H1 (cell line): Measurements from ENCODE around the gene CTNNA3. TPM values are rescaled to one million over a fixed set of nuclear protein-coding genes. Genes with fewer than 3 reads are reported as not detected.

Experiments
- CTCF ChIA-PET: fragments of 300-600 bp; sonication (Branson Sonifier 250); formaldehyde crosslinking; loops from one replicate; lab custom pipeline; 2021; ENCODE audit not compliant: partially characterized antibody; lab: Charles Lee
- POLR2A ChIA-PET: fragments of 300-600 bp; sonication (Branson Sonifier 250); formaldehyde crosslinking; loops from one replicate; lab custom pipeline; 2021; ENCODE audit warnings: inconsistent platforms; ENCODE audit not compliant: partially characterized antibody; lab: Charles Lee
- DNase-seq, 2 experiments: peaks; one replicate each; pipeline versions ENCODE4 v3.0.0 to v3.0.0-alpha.2; 2010 to 2022; ENCODE audit warnings: low spot score in 2 of 2, low read depth in 1 of 2, mixed read lengths in 1 of 2
- FAIRE-seq: peaks from 2 replicates; lab custom pipeline; 2011; peaks lifted over from hg19 to GRCh38; lab: Jason Lieb, UNC
- H2AFZ ChIP-seq: 2 replicates; pipeline ENCODE4 v1.8.1; 2012; ENCODE audit warnings: low read length, inconsistent platforms
- H2AK5ac ChIP-seq: 2 replicates; pipeline ENCODE4 v1.6.1; 2013; ENCODE audit warnings: low read depth, low read length
- H2BK120ac ChIP-seq: replicated peaks from 2 replicates; pipeline ENCODE3; 2013; ENCODE audit warnings: low read depth, low read length, inconsistent platforms
- H2BK12ac ChIP-seq: 2 replicates; pipeline ENCODE4 v1.6.1; 2013; ENCODE audit warnings: low read depth, low read length
- H2BK15ac ChIP-seq: 2 replicates; pipeline ENCODE4 v1.6.1; 2013; ENCODE audit warnings: low read length
- H2BK20ac ChIP-seq: 2 replicates; pipeline ENCODE4 v1.6.1; 2013; ENCODE audit warnings: low read length
- H2BK5ac ChIP-seq: 2 replicates; pipeline ENCODE4 v1.6.1; 2013; ENCODE audit warnings: low read depth, low read length
- H3K14ac ChIP-seq: 2 replicates; pipeline ENCODE4 v1.6.1; 2013; ENCODE audit warnings: inconsistent platforms; ENCODE audit not compliant: insufficient read length
- H3K18ac ChIP-seq: 2 replicates; pipeline ENCODE4 v1.6.1; 2013; ENCODE audit warnings: low read length; ENCODE audit errors: extremely low read depth
- H3K23ac ChIP-seq: 2 replicates; pipeline ENCODE4 v1.6.1; 2013; ENCODE audit warnings: inconsistent platforms; ENCODE audit not compliant: insufficient read length
- H3K23me2 ChIP-seq: 2 replicates; pipeline ENCODE4 v1.6.1; 2013; ENCODE audit warnings: low read depth, low read length
- H3K27ac ChIP-seq: 2 replicates; pipeline ENCODE4 v1.6.1; 2011; ENCODE audit warnings: low read depth, low read length, inconsistent platforms
- H3K27me3 ChIP-seq, 4 experiments: replicated peaks in 1 of 4; 1 replicate in 1 of 4; 2 replicates in 3 of 4; pipeline versions ENCODE4 v1.6.1 to v1.8.1; 2011 to 2013; ENCODE audit warnings: low read length in 3 of 4, mild to moderate bottlenecking in 3 of 4, inconsistent platforms in 2 of 4, mixed read lengths in 2 of 4, moderate library complexity in 1 of 4; ENCODE audit not compliant: control insufficient read depth in 3 of 4, insufficient read depth in 3 of 4; ENCODE audit errors: extremely low read depth in 1 of 4
- H3K36me3 ChIP-seq, 4 experiments: 2 replicates each; pipeline versions ENCODE4 v1.6.1 to v1.8.1; 2011 to 2013; ENCODE audit warnings: mild to moderate bottlenecking in 4 of 4, low read length in 3 of 4, moderate library complexity in 2 of 4, control low read depth in 1 of 4, inconsistent platforms in 1 of 4; ENCODE audit not compliant: insufficient read depth in 4 of 4, control insufficient read depth in 2 of 4
- H3K4ac ChIP-seq: replicated peaks from 2 replicates; pipeline ENCODE3; 2013; ENCODE audit warnings: low read length, low read depth, mixed read lengths, inconsistent platforms; ENCODE audit not compliant: insufficient read length
- H3K4me1 ChIP-seq, 4 experiments: replicated peaks in 1 of 4; 1 replicate in 1 of 4; 2 replicates in 3 of 4; pipeline versions ENCODE4 v1.6.1 to v1.8.1; 2011 to 2013; ENCODE audit warnings: low read length in 3 of 4, inconsistent platforms in 2 of 4, mixed read lengths in 1 of 4; ENCODE audit not compliant: insufficient read depth in 4 of 4, control insufficient read depth in 3 of 4
- H3K4me2 ChIP-seq, 2 experiments: 2 replicates each; pipeline versions ENCODE4 v1.6.1 to v1.8.1; 2011 to 2013; ENCODE audit warnings: low read depth in 2 of 2, low read length in 2 of 2, control low read depth in 1 of 2, inconsistent platforms in 1 of 2, mild to moderate bottlenecking in 1 of 2; ENCODE audit not compliant: insufficient read depth in 1 of 2
- H3K4me3 ChIP-seq, 4 experiments: fragments of 200-600, 300-600 bp in 1 of 4; sonication (generic), shearing (Covaris generic), sonication (Bioruptor Twin) in 1 of 4; 2 replicates each; pipeline versions ENCODE4 v1.5.1 to v1.8.1; 2011 to 2016; ENCODE audit warnings: low read length in 4 of 4, low read depth in 3 of 4, control low read depth in 2 of 4, inconsistent platforms in 2 of 4, mild to moderate bottlenecking in 2 of 4, mixed read lengths in 1 of 4, moderate library complexity in 1 of 4; ENCODE audit not compliant: insufficient read depth in 2 of 4; ENCODE audit errors: extremely low read depth in 1 of 4
- H3K56ac ChIP-seq: replicated peaks from 2 replicates; pipeline ENCODE3; 2013; ENCODE audit warnings: low read depth, mild to moderate bottlenecking, mixed read lengths, low read length, inconsistent platforms; ENCODE audit not compliant: insufficient read length
- H3K79me1 ChIP-seq: 2 replicates; pipeline ENCODE4 v1.6.1; 2013; ENCODE audit warnings: low read depth, low read length, control low read depth
- H3K79me2 ChIP-seq, 2 experiments: 2 replicates each; pipeline versions ENCODE4 v1.6.1 to v1.8.1; 2012 to 2013; ENCODE audit warnings: low read length in 2 of 2, mild to moderate bottlenecking in 2 of 2, inconsistent platforms in 1 of 2; ENCODE audit not compliant: insufficient read depth in 2 of 2, control insufficient read depth in 1 of 2
- H3K9ac ChIP-seq, 4 experiments: replicated peaks in 1 of 4; 1 replicate in 1 of 4; 2 replicates in 3 of 4; pipeline versions ENCODE4 v1.6.1 to v1.8.1; 2011 to 2013; ENCODE audit warnings: low read depth in 3 of 4, low read length in 3 of 4, control low read depth in 2 of 4, mild to moderate bottlenecking in 2 of 4, moderate library complexity in 2 of 4, inconsistent platforms in 1 of 4; ENCODE audit errors: extremely low read depth in 1 of 4
- H3K9me3 ChIP-seq, 2 experiments: 2 replicates each; pipeline versions ENCODE4 v1.6.1 to v1.8.1; 2012 to 2013; ENCODE audit warnings: mild to moderate bottlenecking in 2 of 2, moderate library complexity in 2 of 2, control low read depth in 1 of 2, inconsistent platforms in 1 of 2, low read depth in 1 of 2, low read length in 1 of 2, mixed read lengths in 1 of 2; ENCODE audit not compliant: insufficient read depth in 2 of 2
- H4K20me1 ChIP-seq, 2 experiments: replicated peaks in 1 of 2; 2 replicates each; pipeline versions ENCODE3 to v1.8.1; 2011 to 2013; ENCODE audit warnings: inconsistent platforms in 2 of 2, low read length in 2 of 2, mild to moderate bottlenecking in 1 of 2; ENCODE audit not compliant: insufficient read depth in 2 of 2, control insufficient read depth in 1 of 2
- H4K5ac ChIP-seq: 2 replicates; pipeline ENCODE4 v1.6.1; 2013; ENCODE audit warnings: low read length, low read depth, mixed read lengths, inconsistent platforms; ENCODE audit not compliant: insufficient read length
- H4K8ac ChIP-seq: 2 replicates; pipeline ENCODE4 v1.8.0; 2013; ENCODE audit warnings: mild to moderate bottlenecking, moderate library complexity, low read length, inconsistent platforms; ENCODE audit not compliant: insufficient read depth; ENCODE audit errors: extremely low read depth
- H4K91ac ChIP-seq: replicated peaks from 2 replicates; pipeline ENCODE3; 2013; ENCODE audit warnings: low read length, mixed read lengths, inconsistent platforms; ENCODE audit not compliant: insufficient read length
- BACH1 ChIP-seq: IDR thresholded peaks from 2 replicates; pipeline ENCODE4 v1.6.1; 2012; ENCODE audit warnings: low read length, improper control_type of control experiment
- EGR1 ChIP-seq: IDR thresholded peaks from 2 replicates; pipeline ENCODE4 v1.6.1; 2011; ENCODE audit warnings: low read depth, low read length, borderline replicate concordance
- EZH2 ChIP-seq: fragments of 200-600 bp; sonication (generic); IDR thresholded peaks from 2 replicates; pipeline ENCODE4 v1.7.1; 2012; ENCODE audit warnings: low read depth, mild to moderate bottlenecking, moderate library complexity, low read length, inconsistent platforms; ENCODE audit not compliant: severe bottlenecking
- FOSL1 ChIP-seq: IDR thresholded peaks from 2 replicates; pipeline ENCODE4 v1.6.1; 2011; ENCODE audit warnings: mild to moderate bottlenecking, low read depth, low read length, moderate library complexity; ENCODE audit not compliant: insufficient read depth
- HDAC6 ChIP-seq: IDR thresholded peaks from one replicate; pipeline ENCODE4 v1.7.1; 2012; ENCODE audit warnings: low read depth, mild to moderate bottlenecking, inconsistent platforms, low read length, moderate library complexity
- POU5F1 ChIP-seq: IDR thresholded peaks from 2 replicates; pipeline ENCODE4 v1.6.1; 2011; ENCODE audit warnings: low read depth, mild to moderate bottlenecking, low read length, moderate library complexity
- RBBP5 ChIP-seq: IDR thresholded peaks from 2 replicates; pipeline ENCODE4 v1.7.1; 2012; ENCODE audit warnings: low read depth, mild to moderate bottlenecking, inconsistent platforms, low read length, moderate library complexity, borderline replicate concordance
- SP1 ChIP-seq: IDR thresholded peaks from 2 replicates; pipeline ENCODE4 v1.6.1; 2011; ENCODE audit warnings: low read depth, low read length
- SRF ChIP-seq: IDR thresholded peaks from 2 replicates; pipeline ENCODE4 v1.6.1; 2011; ENCODE audit warnings: mild to moderate bottlenecking, low read depth, low read length, moderate library complexity
- USF2 ChIP-seq: IDR thresholded peaks from 2 replicates; pipeline ENCODE4 v1.6.1; 2011; ENCODE audit warnings: low read length, improper control_type of control experiment
- WGBS, 2 experiments: shearing (Covaris generic) in 1 of 2; methylation state at CpG; one replicate each; pipeline versions ENCODE4 v1.1.6 to v1.1.7; 2013 to 2015; ENCODE audit warnings: low lambda C conversion rate in 2 of 2, mixed read lengths in 2 of 2, inconsistent platforms in 1 of 2, low coverage in 1 of 2, missing lambda C conversion rate in 1 of 2; ENCODE audit not compliant: insufficient replicate concordance in 2 of 2, insufficient coverage in 1 of 2, insufficient read length in 1 of 2; ENCODE audit errors: extremely low coverage in 1 of 2, missing lambda C conversion rate in 1 of 2; 5-methylcytosine and 5-hydroxymethylcytosine counted together
- polyA plus RNA-seq, 7 experiments: library from polyadenylated mRNA; depleted of rRNA in 3 of 7; stranded (reverse) in 5 of 7; unstranded in 2 of 7; fragments of >200 nt in 5 of 7; fragments of 200-250 nt in 2 of 7; gene quantifications; 1 replicate in 5 of 7; 2 replicates in 1 of 7; 4 replicates in 1 of 7; pipeline versions ENCODE4 v1.2.1 to v1.2.3, GENCODE V29; 2011 to 2013; ENCODE audit warnings: missing spikeins in 2 of 7, mixed read lengths in 2 of 7
- total RNA-seq: library from RNA; stranded (reverse); fragmentation: NEBNext Ultra II Directional; extraction: Animal tissue kit (Norgen Biotek cat#: 25700); gene quantifications from 2 replicates; pipeline ENCODE4 v1.2.1, GENCODE V29; 2021
- TF ChIP-seq, protein P1 (sequence below), 3 experiments: IDR thresholded peaks; 1 replicate in 2 of 3; 2 replicates in 1 of 3; pipeline versions ENCODE4 v1.5.1 to v1.6.1; 2011; ENCODE audit warnings: low read length in 3 of 3, mild to moderate bottlenecking in 3 of 3, inconsistent platforms in 2 of 3, low read depth in 1 of 3, moderate library complexity in 1 of 3; ENCODE audit not compliant: insufficient read depth in 1 of 3; ENCODE audit errors: control extremely low read depth in 1 of 3

The CTNNA3 gene
- total and polyA plus RNA-seq, 2 of the 8 experiments (the other 6 are each of a cell fraction or from before 2014, with no cell fraction given): 1.3 to 1.5 TPM

- no peak overlapping the region for H4K91ac ChIP-seq
- POLR2A ChIA-PET: no interaction called here
- H3K79me2 ChIP-seq: no peaks in the 10 kb centered on the region
- no peak overlapping the region for H2BK12ac ChIP-seq
- H3K27me3 ChIP-seq: no peaks in the 10 kb centered on the region
- H2BK5ac ChIP-seq: no peak overlapping the region
- H3K23me2 ChIP-seq: no peaks in the 10 kb centered on the region
- no peak overlapping the region for H4K5ac ChIP-seq
- no peaks in the 10 kb centered on the region for H3K9me3 ChIP-seq
- no peak overlapping the region for H3K4me2 ChIP-seq
- H3K23ac ChIP-seq: no peak overlapping the region
- DNase-seq (no peak), FAIRE-seq (no peak)
- H3K9ac ChIP-seq: no peak overlapping the region
- no peaks in the 10 kb centered on the region for H3K36me3 ChIP-seq
- WGBS, 2 experiments: 96% methylated on average over 3 of the region's 3 CpGs; no CpG with 5 or more reads in 1 of the 2 experiments
- H2BK15ac ChIP-seq: no peak overlapping the region
- no peak overlapping the region for H3K14ac ChIP-seq
- no peak overlapping the region for H3K18ac ChIP-seq
- H3K4me3 ChIP-seq: no peak overlapping the region
- H3K56ac ChIP-seq: no peak overlapping the region
- CTCF ChIA-PET: no interaction called here
- no peak overlapping the region for H2BK20ac ChIP-seq
- no peaks in the 10 kb centered on the region for H3K79me1 ChIP-seq
- H4K8ac ChIP-seq: no peak overlapping the region
- peak overlapping the region; percentile 18; the same call in 1 of the 2 replicates for H2AFZ ChIP-seq
- no peaks in the 10 kb centered on the region for H3K4me1 ChIP-seq
- H3K27ac ChIP-seq: no peak overlapping the region
- no peak overlapping the region for H3K4ac ChIP-seq
- no peak overlapping the region for H2AK5ac ChIP-seq
- no peaks in the 10 kb centered on the region for H4K20me1 ChIP-seq
- H2BK120ac ChIP-seq: no peak overlapping the region
- TF ChIP-seq RBBP5: no peak
- no peak for TF ChIP-seq SP1
- no peak for TF ChIP-seq USF2
- no peak for TF ChIP-seq SRF
- no peak for TF ChIP-seq EZH2
- no peak for TF ChIP-seq HDAC6
- no peak for TF ChIP-seq BACH1
- no peak for TF ChIP-seq POU5F1
- TF ChIP-seq, protein P1, sequence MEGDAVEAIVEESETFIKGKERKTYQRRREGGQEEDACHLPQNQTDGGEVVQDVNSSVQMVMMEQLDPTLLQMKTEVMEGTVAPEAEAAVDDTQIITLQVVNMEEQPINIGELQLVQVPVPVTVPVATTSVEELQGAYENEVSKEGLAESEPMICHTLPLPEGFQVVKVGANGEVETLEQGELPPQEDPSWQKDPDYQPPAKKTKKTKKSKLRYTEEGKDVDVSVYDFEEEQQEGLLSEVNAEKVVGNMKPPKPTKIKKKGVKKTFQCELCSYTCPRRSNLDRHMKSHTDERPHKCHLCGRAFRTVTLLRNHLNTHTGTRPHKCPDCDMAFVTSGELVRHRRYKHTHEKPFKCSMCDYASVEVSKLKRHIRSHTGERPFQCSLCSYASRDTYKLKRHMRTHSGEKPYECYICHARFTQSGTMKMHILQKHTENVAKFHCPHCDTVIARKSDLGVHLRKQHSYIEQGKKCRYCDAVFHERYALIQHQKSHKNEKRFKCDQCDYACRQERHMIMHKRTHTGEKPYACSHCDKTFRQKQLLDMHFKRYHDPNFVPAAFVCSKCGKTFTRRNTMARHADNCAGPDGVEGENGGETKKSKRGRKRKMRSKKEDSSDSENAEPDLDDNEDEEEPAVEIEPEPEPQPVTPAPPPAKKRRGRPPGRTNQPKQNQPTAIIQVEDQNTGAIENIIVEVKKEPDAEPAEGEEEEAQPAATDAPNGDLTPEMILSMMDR (IDR thresholded peaks at IDR 0.05; ENCODE audit: control extremely low read depth in 1 of 3, insufficient read depth in 1 of 3, low read depth in 1 of 3, low read length in 3 of 3): no peak
- TF ChIP-seq EGR1: no peak
- no peak for TF ChIP-seq FOSL1
Observed at GRCh38 chr10:66295602-66296001, 1400.4 kb downstream of the CTNNA3 start.
